Panc1 (cell line): Measurements from ENCODE around the gene UBAC2. TPM values are rescaled to one million over a fixed set of nuclear protein-coding genes. Genes with fewer than 3 reads are reported as not detected.

Experiments used
- ATAC-seq: fragments of 200-7000 bp; cut with Tn5 transposase; 2 replicates; pipeline ENCODE4 v1.9.1; 2020; ENCODE audit warnings: mild to moderate bottlenecking, moderate library complexity
- BruUV-seq: library from RNA; stranded (reverse); fragments of 400-500 nt; replicated peaks from 2 replicates; lab custom pipeline; 2021; lab: Mats Ljungman, UMichigan
- CTCF ChIA-PET: fragments of 300-600 bp; sonication (Branson Sonifier 250); formaldehyde crosslinking; loops from one replicate; lab custom pipeline; 2022; ENCODE audit warnings: antibody characterized with exemption; lab: Charles Lee
- POLR2A ChIA-PET: fragments of 300-600 bp; sonication (Branson Sonifier 250); formaldehyde crosslinking; loops from one replicate; lab custom pipeline; 2022; ENCODE audit warnings: antibody characterized with exemption; lab: Charles Lee
- DNase-seq: peaks from one replicate; pipeline ENCODE4 v3.0.0-alpha.2; 2010; ENCODE audit warnings: low read depth, low spot score
- H3K27ac ChIP-seq: 2 replicates; pipeline ENCODE4 v1.5.1; 2011; ENCODE audit warnings: mild to moderate bottlenecking, low read length, inconsistent platforms
- H3K27me3 ChIP-seq: fragments of 200-500 bp; sonication (Bioruptor generic); 2 replicates; pipeline ENCODE4 v1.6.0; 2014; ENCODE audit warnings: low read length, inconsistent platforms; ENCODE audit not compliant: control insufficient read depth, insufficient read depth
- H3K36me3 ChIP-seq: fragments of 200-500 bp; sonication (Bioruptor generic); 2 replicates; pipeline ENCODE4 v1.5.1; 2014; ENCODE audit warnings: inconsistent platforms, mild to moderate bottlenecking, low read length, moderate library complexity; ENCODE audit not compliant: control insufficient read depth, insufficient read depth
- H3K4me1 ChIP-seq: 2 replicates; pipeline ENCODE4 v1.5.1; 2011; ENCODE audit warnings: inconsistent platforms, mild to moderate bottlenecking, low read length, moderate library complexity; ENCODE audit not compliant: control insufficient read depth, insufficient read depth
- H3K4me3 ChIP-seq, 2 experiments: 2 replicates each; pipeline ENCODE4 v1.5.1; 2011 to 2012; ENCODE audit warnings: low read depth in 2 of 2, low read length in 2 of 2, mild to moderate bottlenecking in 2 of 2, inconsistent platforms in 1 of 2, moderate library complexity in 1 of 2
- H3K9me3 ChIP-seq: fragments of 200-500 bp; sonication (Bioruptor generic); 2 replicates; pipeline ENCODE4 v1.5.1; 2014; ENCODE audit warnings: low read depth, mild to moderate bottlenecking, inconsistent platforms, low read length, moderate library complexity; ENCODE audit not compliant: control insufficient read depth, insufficient read depth
- CTCF ChIP-seq: fragments of 450-650 bp; IDR thresholded peaks from 2 replicates; pipeline ENCODE4 v1.5.1; 2017; ENCODE audit warnings: mild to moderate bottlenecking
- POLR2AphosphoS5 ChIP-seq: IDR thresholded peaks from 2 replicates; pipeline ENCODE4 v1.6.1; 2012; ENCODE audit warnings: mild to moderate bottlenecking, low read depth, low read length, moderate library complexity
- REST ChIP-seq, 2 experiments: IDR thresholded peaks; 2 replicates each; pipeline ENCODE4 v1.6.1; 2011 to 2012; ENCODE audit warnings: low read depth in 2 of 2, control low read depth in 1 of 2, low read length in 1 of 2, mild to moderate bottlenecking in 1 of 2, moderate library complexity in 1 of 2; ENCODE audit not compliant: insufficient read depth in 1 of 2
- SIN3A ChIP-seq: IDR thresholded peaks from 2 replicates; pipeline ENCODE4 v1.6.1; 2012; ENCODE audit warnings: low read depth, mild to moderate bottlenecking, low read length, moderate library complexity, borderline replicate concordance; ENCODE audit not compliant: insufficient read depth
- TCF7L2 ChIP-seq: IDR thresholded peaks from 2 replicates; pipeline ENCODE4 v1.6.1; 2011; ENCODE audit warnings: mild to moderate bottlenecking, low read depth, low read length, inconsistent platforms
- in situ Hi-C: cut with HindIII; loops from 2 replicates; pipeline ENCODE4 v1.10.0; 2016; ENCODE audit warnings: low sequenced_read_pairs, low pct_unique_long_range_greater_than_20kb
- intact Hi-C: fragments of 100-400 bp; cut with micrococcal nuclease; formaldehyde crosslinking; loops from one replicate; pipeline ENCODE4 v1.10.0; 2022; ENCODE audit not compliant: unreplicated experiment
- total RNA-seq: library from RNA; stranded (reverse); gene quantifications from one replicate; pipeline ENCODE4 v1.2.1, GENCODE V29; 2021; ENCODE audit not compliant: unreplicated experiment

UBAC2 gene
- total RNA-seq, 1 experiment from 2014 or later = 40.8 TPM

GRCh38 chr13:99278200-99278599, 77.5 kb downstream of the UBAC2 start:
- in situ Hi-C loops (no loop called here), intact Hi-C loops (no loop called here)
- no peaks in the 10 kb centered on the region for H3K27me3 ChIP-seq
- no TSS peak for BruUV-seq
- H3K36me3 ChIP-seq = no peaks in the 10 kb centered on the region
- H3K4me3 ChIP-seq = no peak overlapping the region
- no peak for TF ChIP-seq CTCF
- no peak for TF ChIP-seq TCF7L2
- TF ChIP-seq SIN3A = no peak
- TF ChIP-seq REST (IDR thresholded peaks at IDR 0.05; ENCODE audit: insufficient read depth in 1 of 2, low read depth in 2 of 2, low read length in 1 of 2) = no peak
- TF ChIP-seq POLR2AphosphoS5 = no peak
- ATAC-seq = no peak
- H3K4me1 ChIP-seq = no peaks in the 10 kb centered on the region
- H3K27ac ChIP-seq = no peak overlapping the region
- CTCF ChIA-PET = interaction anchor here (0.6 kb wide), 1 partner anchor 151 kb away, joined by 3 read pairs; no protein-coding TSS in a partner anchor
- no peaks in the 10 kb centered on the region for H3K9me3 ChIP-seq
- no peak for DNase-seq
- POLR2A ChIA-PET = no interaction called here

- CTCF ChIA-PET = no interaction called here
- no peak for DNase-seq
- no peaks in the 10 kb centered on the region for H3K36me3 ChIP-seq
- H3K4me3 ChIP-seq = no peak overlapping the region
- no peak overlapping the region for H3K27ac ChIP-seq
- intact Hi-C loops = no loop called here
- ATAC-seq = no peak
- POLR2A ChIA-PET = no interaction called here
- in situ Hi-C loops = no loop called here
- TF ChIP-seq TCF7L2 (no peak), SIN3A (no peak), REST (IDR thresholded peaks at IDR 0.05; ENCODE audit: insufficient read depth in 1 of 2, low read depth in 2 of 2, low read length in 1 of 2) (no peak), POLR2AphosphoS5 (no peak), CTCF (no peak)
- H3K27me3 ChIP-seq = no peaks in the 10 kb centered on the region
- no peaks in the 10 kb centered on the region for H3K9me3 ChIP-seq
- H3K4me1 ChIP-seq = no peaks in the 10 kb centered on the region
- BruUV-seq = no TSS peak
These were observed 78.2 kb downstream of the UBAC2 start for GRCh38 chr13:99278843-99279242.
